ENCODE data around the gene SH3GL2. TPM values are rescaled to one million over a fixed set of nuclear protein-coding genes. Genes with fewer than 3 reads are reported as not detected.

SH3GL2 gene
- 0.05 TPM in 1 of 2 replicates, not detected in the other for total RNA-seq

GRCh38 chr9:17578911-17579793 lies at the start of gene SH3GL2:
Gene SH3GL2 (plus strand): TSS chr9:17579066.

